ENCODE data around the gene PHLPP1. TPM values are rescaled to one million over a fixed set of nuclear protein-coding genes. Genes with fewer than 3 reads are reported as not detected.

PHLPP1 gene
- total and polyA plus RNA-seq, 2 of the 4 experiments (the other 2 are of a cell fraction) = 3.3 to 3.6 TPM

GRCh38 chr18:63007231-63007630, 291.9 kb downstream of the PHLPP1 start:
- H3K27ac ChIP-seq (ENCODE audit: insufficient read depth, low read length) = no peak overlapping the region
- H3K36me3 ChIP-seq (ENCODE audit: control insufficient read depth, insufficient read depth, low read length) = no peaks in the 10 kb centered on the region
- no peak overlapping the region for H2AK5ac ChIP-seq (ENCODE audit: low read depth, low read length)
- BruUV-seq (replicated peaks) = no TSS peak
- H3K79me1 ChIP-seq (ENCODE audit: low read depth in 1 of 2, low read length in 2 of 2) = no peaks in the 10 kb centered on the region
- no peak overlapping the region for H3K4ac ChIP-seq (ENCODE audit: low read depth, low read length)
- dilution Hi-C loops (cut with HindIII; ENCODE audit: low sequenced_read_pairs, unreplicated experiment) (no loop called here), in situ Hi-C loops (cut with MboI; ENCODE audit: low sequenced_read_pairs) (no loop called here), intact Hi-C loops (cut with micrococcal nuclease) (no loop called here)
- H3K14ac ChIP-seq (replicated peaks; ENCODE audit: low read depth, low read length) = no peak overlapping the region
- H3K18ac ChIP-seq (ENCODE audit: low read depth, low read length) = no peak overlapping the region
- H2BK120ac ChIP-seq (ENCODE audit: low read depth, low read length) = no peak overlapping the region
- peaks cover 8% of the 10 kb centered on the region for H3K27me3 ChIP-seq (ENCODE audit: control insufficient read depth, insufficient read depth, low read length)
- H3K56ac ChIP-seq (ENCODE audit: extremely low read depth, insufficient read depth, low read length) = no peak overlapping the region
- no peak overlapping the region for H4K91ac ChIP-seq (ENCODE audit: insufficient read depth, low read depth, low read length)
- H4K8ac ChIP-seq (ENCODE audit: low read depth in 2 of 2, low read length in 2 of 2) = no peak overlapping the region
- H3K23ac ChIP-seq (ENCODE audit: low read depth, low read length) = no peak overlapping the region
- H4K5ac ChIP-seq (ENCODE audit: low read depth, low read length) = no peak overlapping the region
- no peak overlapping the region for H3K4me3 ChIP-seq (ENCODE audit: insufficient read depth, low read depth, low read length)
- TF ChIP-seq POLR2A (IDR thresholded peaks at IDR 0.05; ENCODE audit: low read depth, low read length) = no peak
- no peak for TF ChIP-seq RCOR1 (IDR thresholded peaks at IDR 0.05; ENCODE audit: insufficient replicate concordance, low read length)
- no peak for TF ChIP-seq MAFK (IDR thresholded peaks at IDR 0.05; ENCODE audit: low read depth, low read length)
- TF ChIP-seq MXI1 (IDR thresholded peaks at IDR 0.05; ENCODE audit: borderline replicate concordance, low read depth, low read length) = no peak
- TF ChIP-seq SMC3 (IDR thresholded peaks at IDR 0.05; ENCODE audit: low read depth, low read length) = no peak
- no peak for TF ChIP-seq FOS (IDR thresholded peaks at IDR 0.05; ENCODE audit: low read depth, low read length)
- TF ChIP-seq CHD1 (IDR thresholded peaks at IDR 0.05; ENCODE audit: low read depth, low read length) = no peak
- no peak for TF ChIP-seq CEBPB (IDR thresholded peaks at IDR 0.05; ENCODE audit: low read depth, low read length)
- no peak for TF ChIP-seq BHLHE40 (IDR thresholded peaks at IDR 0.05; ENCODE audit: low read depth, low read length)
- no peak for TF ChIP-seq NFE2L2 (IDR thresholded peaks at IDR 0.05; ENCODE audit: low read depth, low read length)
- no peak for TF ChIP-seq RFX5 (IDR thresholded peaks at IDR 0.05; ENCODE audit: low read depth, low read length)
- TF ChIP-seq ELK1 (IDR thresholded peaks at IDR 0.05; ENCODE audit: borderline replicate concordance, low read depth, low read length) = no peak
- TF ChIP-seq CTCF (conservative IDR thresholded peaks at IDR 0.05; ENCODE audit: low read depth, low read length) = no peak
- TF ChIP-seq USF2 (IDR thresholded peaks at IDR 0.05; ENCODE audit: low read depth, low read length) = no peak
- no peak for TF ChIP-seq MAZ (IDR thresholded peaks at IDR 0.05; ENCODE audit: borderline replicate concordance, low read depth, low read length)
- no peak for TF ChIP-seq RAD21 (IDR thresholded peaks at IDR 0.05; ENCODE audit: low read length)
- no peak for ATAC-seq (ENCODE audit: low read depth)
- no peak overlapping the region for H2BK5ac ChIP-seq (ENCODE audit: low read depth, low read length, poor library complexity, severe bottlenecking)
- no peak overlapping the region for H2AFZ ChIP-seq (replicated peaks; ENCODE audit: low read length, poor library complexity)
- CTCF ChIA-PET = interaction anchor here (1.2 kb wide), 1 partner anchor 8 kb away, joined by 3 read pairs; no protein-coding TSS in a partner anchor
- no peaks in the 10 kb centered on the region for H3K9me1 ChIP-seq (ENCODE audit: insufficient read depth, low read length)
- POLR2A ChIA-PET (ENCODE audit: unreplicated experiment) = interaction anchor here (0.6 kb wide), 1 partner anchor 13 kb away, joined by 4 read pairs; no protein-coding TSS in a partner anchor
- H2BK20ac ChIP-seq (ENCODE audit: low read depth, low read length) = no peak overlapping the region
- no peaks in the 10 kb centered on the region for H3K9me3 ChIP-seq (ENCODE audit: control insufficient read depth, insufficient read depth, low read length)
- no peaks in the 10 kb centered on the region for H3K4me1 ChIP-seq (ENCODE audit: control insufficient read depth, insufficient read depth, low read length)
- no peak overlapping the region for H2BK15ac ChIP-seq (ENCODE audit: low read depth, low read length)
- H2AK9ac ChIP-seq (replicated peaks; ENCODE audit: low read depth, low read length, poor library complexity) = no peak overlapping the region
- WGBS, 2 experiments (ENCODE audit: extremely low coverage in 2 of 2, insufficient read length in 1 of 2) = no CpG with 5 or more reads among the region's 3 CpGs
- H3K4me2 ChIP-seq (ENCODE audit: low read depth, low read length) = no peak overlapping the region
- H4K20me1 ChIP-seq (ENCODE audit: insufficient read depth, low read length) = no peaks in the 10 kb centered on the region
- no peak overlapping the region for H3K9ac ChIP-seq (ENCODE audit: low read depth, low read length)
- no peak for DNase-seq

Data from IMR-90 (cell line).